B cell (primary cell): ENCODE results near the gene PRICKLE2. TPM values are rescaled to one million over a fixed set of nuclear protein-coding genes. Genes with fewer than 3 reads are reported as not detected.

Experiments used
- ATAC-seq: fragments of 200-7000 bp; cut with Tn5 transposase; one replicate; pipeline ENCODE4 v1.10.0; 2021; ENCODE audit warnings: low read depth, mild to moderate bottlenecking, moderate number of reproducible peaks, moderate library complexity
- CTCF ChIA-PET: fragments of 350-600 bp; sonication (Branson Sonifier 250); formaldehyde crosslinking; loops from one replicate; lab custom pipeline; 2021; ENCODE audit warnings: antibody characterized with exemption, inconsistent platforms; lab: Charles Lee
- POLR2A ChIA-PET: fragments of 350-600 bp; sonication (Branson Sonifier 250); formaldehyde crosslinking; loops from one replicate; lab custom pipeline; 2021; ENCODE audit warnings: antibody characterized with exemption; lab: Charles Lee
- DNase-seq: peaks from one replicate; pipeline ENCODE4 v3.0.0; 2013
- H2AFZ ChIP-seq: 2 replicates; pipeline ENCODE4 v1.6.1; 2012; ENCODE audit warnings: mild to moderate bottlenecking, low read depth, low read length; ENCODE audit not compliant: insufficient read depth, poor library complexity, severe bottlenecking
- H3K27ac ChIP-seq, 2 donors: 1 replicate in 1 of 2; 2 replicates in 1 of 2; pipeline ENCODE4 v1.5.1; 2012 to 2013; ENCODE audit warnings: low read length in 2 of 2, mild to moderate bottlenecking in 2 of 2, moderate library complexity in 1 of 2
- H3K27me3 ChIP-seq, 4 experiments: fragments of 200-600 bp in 1 of 4; sonication (generic) in 1 of 4; replicated peaks in 1 of 4; 1 replicate in 2 of 4; 2 replicates in 2 of 4; pipeline versions ENCODE4 v1.6.1 to v1.7.0; 2013 to 2016; ENCODE audit warnings: low read length in 3 of 4, mild to moderate bottlenecking in 2 of 4, mixed read lengths in 1 of 4, moderate library complexity in 1 of 4; ENCODE audit not compliant: insufficient read depth in 4 of 4, control insufficient read depth in 3 of 4; ENCODE audit errors: control extremely low read depth in 1 of 4
- H3K36me3 ChIP-seq, 2 experiments: replicated peaks in 1 of 2; 1 replicate in 1 of 2; 2 replicates in 1 of 2; pipeline versions ENCODE4 v1.6.1 to v1.7.1; 2013; ENCODE audit warnings: low read length in 1 of 2; ENCODE audit not compliant: insufficient read depth in 2 of 2, control insufficient read depth in 1 of 2; ENCODE audit errors: control extremely low read depth in 1 of 2, extremely low read depth in 1 of 2
- H3K4me1 ChIP-seq, 2 donors: fragments of 200-600 bp in 1 of 2; sonication (generic) in 1 of 2; 1 replicate in 1 of 2; 2 replicates in 1 of 2; pipeline versions ENCODE4 v1.5.1 to v1.6.1; 2013 to 2017; ENCODE audit warnings: low read length in 2 of 2; ENCODE audit not compliant: control insufficient read depth in 2 of 2, insufficient read depth in 2 of 2
- H3K4me2 ChIP-seq: replicated peaks from 2 replicates; pipeline ENCODE3; 2012; ENCODE audit warnings: mild to moderate bottlenecking, low read depth, low read length; ENCODE audit not compliant: poor library complexity, severe bottlenecking
- H3K4me3 ChIP-seq, 5 experiments: fragments of 200-600 bp in 1 of 5; sonication (generic) in 1 of 5; 1 replicate in 3 of 5; 2 replicates in 2 of 5; pipeline versions ENCODE4 v1.5.1 to v1.7.0; 2011 to 2016; ENCODE audit warnings: low read length in 4 of 5, mild to moderate bottlenecking in 4 of 5, low read depth in 2 of 5, control low read depth in 1 of 5, moderate library complexity in 1 of 5; ENCODE audit not compliant: insufficient read depth in 1 of 5; ENCODE audit errors: control extremely low read depth in 1 of 5, extremely low read depth in 1 of 5
- H3K79me2 ChIP-seq: fragments of 200-600 bp; sonication (generic); one replicate; pipeline ENCODE4 v1.6.0; 2016; ENCODE audit warnings: low read length; ENCODE audit not compliant: control insufficient read depth, insufficient read depth
- H3K9ac ChIP-seq: fragments of 200-600 bp; sonication (generic); 2 replicates; pipeline ENCODE4 v1.6.1; 2017; ENCODE audit warnings: mild to moderate bottlenecking, low read length, moderate library complexity
- H3K9me3 ChIP-seq, 3 donors: one replicate each; pipeline versions ENCODE4 v1.6.1 to v1.7.1; 2013; ENCODE audit warnings: low read length in 2 of 3; ENCODE audit not compliant: control insufficient read depth in 2 of 3, insufficient read depth in 1 of 3; ENCODE audit errors: control extremely low read depth in 1 of 3
- H4K20me1 ChIP-seq: 2 replicates; pipeline ENCODE4 v1.6.0; 2012; ENCODE audit warnings: mild to moderate bottlenecking, low read length; ENCODE audit not compliant: insufficient read depth, control insufficient read depth, poor library complexity, severe bottlenecking
- H3K27ac Mint-ChIP-seq: one replicate; pipeline ENCODE4 v1.8.0; 2021; ENCODE audit warnings: mixed read lengths
- H3K27me3 Mint-ChIP-seq: one replicate; pipeline ENCODE4 v1.8.0; 2021; ENCODE audit warnings: mixed read lengths
- H3K4me1 Mint-ChIP-seq: one replicate; pipeline ENCODE4 v1.8.0; 2021; ENCODE audit warnings: mixed read lengths
- H3K4me3 Mint-ChIP-seq: one replicate; pipeline ENCODE4 v1.8.0; 2021; ENCODE audit warnings: mixed read lengths
- H3K9me3 Mint-ChIP-seq: one replicate; pipeline ENCODE4 v1.8.0; 2022; ENCODE audit warnings: mixed read lengths; ENCODE audit not compliant: insufficient read depth
- EZH2 ChIP-seq: IDR thresholded peaks from 2 replicates; pipeline ENCODE4 v1.6.1; 2012; ENCODE audit warnings: borderline replicate concordance, low read depth, mild to moderate bottlenecking, moderate library complexity, low read length; ENCODE audit not compliant: insufficient read depth, poor library complexity, severe bottlenecking
- WGBS: methylation state at CpG from one replicate; pipeline ENCODE4 v1.1.5; 2013; ENCODE audit warnings: missing lambda C conversion rate; ENCODE audit not compliant: insufficient coverage; 5-methylcytosine and 5-hydroxymethylcytosine counted together
- intact Hi-C: fragments of 100-400 bp; cut with micrococcal nuclease; formaldehyde crosslinking; loops from one replicate; pipeline ENCODE4 v1.10.0; 2022
- polyA plus RNA-seq: library from polyadenylated mRNA; depleted of rRNA; stranded (reverse); fragments of >200 nt; gene quantifications from 2 replicates; pipeline ENCODE4 v1.2.3, GENCODE V29; 2012
- total RNA-seq, 2 donors: library from RNA; stranded (reverse); fragments of 120-200 nt in 1 of 2; gene quantifications; 1 replicate in 1 of 2; 2 replicates in 1 of 2; pipeline versions ENCODE4 v1.2.3 to v1.2.4, GENCODE V29; 2013 to 2022
- TF ChIP-seq, protein P1 (sequence below): fragments of 200-600 bp; IDR thresholded peaks from one replicate; pipeline ENCODE4 v1.8.0; 2022; ENCODE audit warnings: antibody characterized with exemption, mild to moderate bottlenecking

Gene PRICKLE2
- total and polyA plus RNA-seq, 2 donors (not counting 1 experiment from before 2014, with no cell fraction given), result 0.30 to 1.4 TPM

DNA sequence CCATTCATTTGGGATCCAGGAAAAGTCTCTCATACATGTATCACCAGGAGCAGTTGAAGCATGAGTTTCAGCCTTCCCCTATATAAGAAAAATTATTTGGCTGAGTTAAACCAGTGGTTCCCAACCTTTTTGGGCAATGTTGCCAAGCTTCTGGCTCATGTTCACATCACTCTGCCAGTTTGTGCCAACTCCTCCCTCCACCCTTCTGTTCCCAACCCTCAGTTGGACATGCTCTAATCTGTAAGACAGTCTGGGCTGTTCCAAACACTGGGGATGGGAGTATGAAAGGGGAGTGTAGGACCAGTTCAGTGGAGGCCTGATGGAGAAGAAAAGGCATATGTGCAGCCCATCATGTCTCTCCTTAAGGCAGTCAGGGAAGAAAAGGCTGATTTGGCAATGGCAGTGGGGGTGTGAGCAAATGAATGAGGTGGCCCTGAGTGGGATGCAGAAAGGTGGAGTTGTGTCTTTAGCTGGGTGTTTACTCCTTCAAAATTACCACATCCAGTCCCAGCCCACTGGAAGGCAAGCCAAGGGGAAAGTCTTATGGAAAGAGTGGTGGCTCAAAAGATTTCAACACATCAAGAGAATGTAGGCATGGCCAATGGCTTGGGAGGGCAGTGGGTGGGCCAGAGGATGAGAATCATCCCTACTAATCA is 32.0 kb upstream of the PRICKLE2 start:
- Mint-ChIP-seq H3K27me3 (peaks cover 16% of the 10 kb centered on the region), H3K27ac (no peak overlapping the region), H3K9me3 (no peaks in the 10 kb centered on the region), H3K4me1 (no peaks in the 10 kb centered on the region), H3K4me3 (no peak overlapping the region)
- no peak overlapping the region for H3K9ac ChIP-seq
- TF ChIP-seq, protein P1, sequence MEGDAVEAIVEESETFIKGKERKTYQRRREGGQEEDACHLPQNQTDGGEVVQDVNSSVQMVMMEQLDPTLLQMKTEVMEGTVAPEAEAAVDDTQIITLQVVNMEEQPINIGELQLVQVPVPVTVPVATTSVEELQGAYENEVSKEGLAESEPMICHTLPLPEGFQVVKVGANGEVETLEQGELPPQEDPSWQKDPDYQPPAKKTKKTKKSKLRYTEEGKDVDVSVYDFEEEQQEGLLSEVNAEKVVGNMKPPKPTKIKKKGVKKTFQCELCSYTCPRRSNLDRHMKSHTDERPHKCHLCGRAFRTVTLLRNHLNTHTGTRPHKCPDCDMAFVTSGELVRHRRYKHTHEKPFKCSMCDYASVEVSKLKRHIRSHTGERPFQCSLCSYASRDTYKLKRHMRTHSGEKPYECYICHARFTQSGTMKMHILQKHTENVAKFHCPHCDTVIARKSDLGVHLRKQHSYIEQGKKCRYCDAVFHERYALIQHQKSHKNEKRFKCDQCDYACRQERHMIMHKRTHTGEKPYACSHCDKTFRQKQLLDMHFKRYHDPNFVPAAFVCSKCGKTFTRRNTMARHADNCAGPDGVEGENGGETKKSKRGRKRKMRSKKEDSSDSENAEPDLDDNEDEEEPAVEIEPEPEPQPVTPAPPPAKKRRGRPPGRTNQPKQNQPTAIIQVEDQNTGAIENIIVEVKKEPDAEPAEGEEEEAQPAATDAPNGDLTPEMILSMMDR, result no peak
- TF ChIP-seq EZH2, result no peak
- no peaks in the 10 kb centered on the region for H3K79me2 ChIP-seq
- no peak for DNase-seq
- H3K27me3 ChIP-seq, result peaks cover 0 to under 1% (median 0%) of the 10 kb centered on the region in 4 experiments
- intact Hi-C loops, result no loop called here
- H4K20me1 ChIP-seq, result no peaks in the 10 kb centered on the region
- no peak overlapping the region for H3K4me2 ChIP-seq
- no peak overlapping the region for H2AFZ ChIP-seq
- H3K27ac ChIP-seq, result no peak overlapping the region
- H3K36me3 ChIP-seq, result no peaks in the 10 kb centered on the region
- ChIA-PET CTCF (no interaction called here), POLR2A (no interaction called here)
- no peaks in the 10 kb centered on the region for H3K4me1 ChIP-seq
- no peak overlapping the region for H3K4me3 ChIP-seq
- ATAC-seq, result no peak
- no peaks in the 10 kb centered on the region for H3K9me3 ChIP-seq

DNA sequence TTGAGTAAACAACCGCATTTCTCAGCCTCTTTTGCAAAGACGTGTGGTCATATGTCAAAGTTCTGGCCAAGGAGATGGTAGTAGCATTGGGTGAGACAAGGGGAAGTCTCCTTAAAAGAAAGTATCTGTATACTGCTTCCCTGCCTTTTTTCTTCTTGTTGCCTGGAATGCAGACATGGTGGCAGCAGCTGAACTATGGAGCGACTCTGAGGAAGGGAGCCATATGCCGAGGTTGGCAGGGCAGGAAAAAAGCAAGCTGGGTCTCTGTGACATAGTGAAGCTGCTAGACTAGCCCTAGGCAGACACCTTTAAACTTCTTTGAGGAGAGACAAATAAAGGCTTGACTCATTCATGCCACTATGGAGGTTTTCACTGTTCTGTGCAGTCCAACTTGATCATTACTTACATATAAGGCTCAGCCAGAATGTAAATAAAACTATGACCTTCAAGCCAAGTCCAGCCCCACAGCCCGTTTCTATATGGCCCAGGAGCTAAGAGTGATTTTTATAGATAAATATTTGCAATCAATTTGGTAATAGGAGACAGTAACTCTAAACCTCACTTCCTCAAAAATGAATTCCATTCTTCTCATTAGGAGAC is 30.6 kb upstream of the PRICKLE2 start:
- H3K4me1 Mint-ChIP-seq, result no peaks in the 10 kb centered on the region
- Histone ChIP-seq H3K27ac (no peak overlapping the region), H2AFZ (no peak overlapping the region), H3K9ac (no peak overlapping the region), H3K4me2 (no peak overlapping the region), H3K4me3 (no peak overlapping the region), H3K36me3 (no peaks in the 10 kb centered on the region), H4K20me1 (no peaks in the 10 kb centered on the region), H3K79me2 (no peaks in the 10 kb centered on the region), H3K4me1 (no peaks in the 10 kb centered on the region), H3K9me3 (no peaks in the 10 kb centered on the region), H3K27me3 (no peaks in the 10 kb centered on the region)
- CTCF ChIA-PET, result no interaction called here
- intact Hi-C loops, result no loop called here
- ATAC-seq, result no peak
- H3K27ac Mint-ChIP-seq, result no peak overlapping the region
- H3K4me3 Mint-ChIP-seq, result no peak overlapping the region
- peaks cover 7% of the 10 kb centered on the region for H3K27me3 Mint-ChIP-seq
- DNase-seq, result no peak
- POLR2A ChIA-PET, result no interaction called here
- WGBS, result 100% methylated on average over 1 of the region's 5 CpGs
- no peaks in the 10 kb centered on the region for H3K9me3 Mint-ChIP-seq
- TF ChIP-seq, protein P1, result no peak
- TF ChIP-seq EZH2, result no peak
